ENCODE measurements around the gene MYO1C. TPM values are rescaled to one million over a fixed set of nuclear protein-coding genes. Genes with fewer than 3 reads are reported as not detected.
"Not testable (repeated sequence)": the region's sequence is repeated elsewhere in the genome, so short reads cannot be mapped to it uniquely, and the experiment has no call there.

The MYO1C gene
- total and polyA plus RNA-seq, 2 experiments from 2014 or later: 76.8 to 85.3 TPM

DNA sequence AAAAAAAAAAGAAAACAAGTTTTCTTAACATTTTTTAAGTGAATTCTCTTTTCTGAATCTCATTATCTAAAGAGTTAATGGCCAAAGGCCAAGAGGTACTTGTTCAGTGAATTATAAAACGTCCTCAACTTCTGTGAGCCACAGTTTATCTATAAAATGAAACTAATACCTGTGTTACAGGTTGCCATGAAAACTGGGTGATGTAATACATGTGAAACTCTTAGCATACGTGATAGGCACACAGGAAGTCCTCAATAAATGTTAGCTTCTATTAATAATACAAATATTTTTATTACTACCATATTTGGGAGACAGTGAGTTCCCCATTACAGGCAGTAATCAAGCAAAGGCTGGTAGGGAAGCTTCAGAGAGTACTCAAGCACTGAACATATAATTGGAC is 37.4 kb upstream of the MYO1C start:
- no peaks in the 10 kb centered on the region for H3K27me3 ChIP-seq
- no peak overlapping the region for H3K4me2 ChIP-seq
- no peaks in the 10 kb centered on the region for H3K4me1 ChIP-seq (ENCODE audit: insufficient read depth)
- H2AFZ ChIP-seq: no peak overlapping the region
- no peaks in the 10 kb centered on the region for H3K36me3 ChIP-seq (replicated peaks; ENCODE audit: insufficient read depth, low read depth)
- H4K20me1 ChIP-seq (ENCODE audit: insufficient read depth, poor library complexity, severe bottlenecking): no peaks in the 10 kb centered on the region
- H3K9me3 ChIP-seq (ENCODE audit: low read depth): no peaks in the 10 kb centered on the region
- no peak for DNase-seq (ENCODE audit: low spot score)
- TF ChIP-seq EZH2phosphoT487 (IDR thresholded peaks at IDR 0.05; ENCODE audit: low read depth, severe bottlenecking, unreplicated experiment) (no peak), EZH2 (IDR thresholded peaks at IDR 0.05; ENCODE audit: borderline replicate concordance) (no peak)
- TF ChIP-seq, protein P1, sequence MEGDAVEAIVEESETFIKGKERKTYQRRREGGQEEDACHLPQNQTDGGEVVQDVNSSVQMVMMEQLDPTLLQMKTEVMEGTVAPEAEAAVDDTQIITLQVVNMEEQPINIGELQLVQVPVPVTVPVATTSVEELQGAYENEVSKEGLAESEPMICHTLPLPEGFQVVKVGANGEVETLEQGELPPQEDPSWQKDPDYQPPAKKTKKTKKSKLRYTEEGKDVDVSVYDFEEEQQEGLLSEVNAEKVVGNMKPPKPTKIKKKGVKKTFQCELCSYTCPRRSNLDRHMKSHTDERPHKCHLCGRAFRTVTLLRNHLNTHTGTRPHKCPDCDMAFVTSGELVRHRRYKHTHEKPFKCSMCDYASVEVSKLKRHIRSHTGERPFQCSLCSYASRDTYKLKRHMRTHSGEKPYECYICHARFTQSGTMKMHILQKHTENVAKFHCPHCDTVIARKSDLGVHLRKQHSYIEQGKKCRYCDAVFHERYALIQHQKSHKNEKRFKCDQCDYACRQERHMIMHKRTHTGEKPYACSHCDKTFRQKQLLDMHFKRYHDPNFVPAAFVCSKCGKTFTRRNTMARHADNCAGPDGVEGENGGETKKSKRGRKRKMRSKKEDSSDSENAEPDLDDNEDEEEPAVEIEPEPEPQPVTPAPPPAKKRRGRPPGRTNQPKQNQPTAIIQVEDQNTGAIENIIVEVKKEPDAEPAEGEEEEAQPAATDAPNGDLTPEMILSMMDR (IDR thresholded peaks at IDR 0.05; ENCODE audit: poor library complexity): no peak
- no peak overlapping the region for H3K27ac ChIP-seq
- WGBS (ENCODE audit: low lambda C conversion rate, missing lambda C conversion rate): 67% methylated on average over 2 of the region's 2 CpGs
- no peaks in the 10 kb centered on the region for H3K9me2 ChIP-seq (replicated peaks; ENCODE audit: insufficient read depth)
- no peaks in the 10 kb centered on the region for H3K79me2 ChIP-seq
- H3K4me3 ChIP-seq: no peak overlapping the region

DNA sequence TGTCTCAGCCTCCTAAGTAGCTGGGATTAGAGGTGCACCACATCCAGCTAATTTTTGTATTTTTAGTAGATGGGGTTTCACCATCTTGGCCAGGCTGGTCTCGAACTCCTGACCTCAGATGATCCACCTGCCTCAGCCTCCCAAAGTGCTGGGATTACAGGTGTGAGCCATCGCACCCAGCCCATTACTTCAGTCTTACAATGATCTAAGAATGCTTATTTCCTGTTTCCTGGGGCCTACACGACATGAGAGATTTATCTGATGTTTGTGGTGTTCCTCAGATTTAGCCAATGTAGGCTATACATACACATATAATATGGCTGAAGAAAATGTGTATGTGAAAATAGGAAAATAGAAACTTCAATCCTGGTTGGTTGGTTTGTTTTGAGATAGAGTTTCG is 34.4 kb upstream of the MYO1C start:
- WGBS (ENCODE audit: low lambda C conversion rate, missing lambda C conversion rate): 77% methylated on average over 4 of the region's 4 CpGs

DNA sequence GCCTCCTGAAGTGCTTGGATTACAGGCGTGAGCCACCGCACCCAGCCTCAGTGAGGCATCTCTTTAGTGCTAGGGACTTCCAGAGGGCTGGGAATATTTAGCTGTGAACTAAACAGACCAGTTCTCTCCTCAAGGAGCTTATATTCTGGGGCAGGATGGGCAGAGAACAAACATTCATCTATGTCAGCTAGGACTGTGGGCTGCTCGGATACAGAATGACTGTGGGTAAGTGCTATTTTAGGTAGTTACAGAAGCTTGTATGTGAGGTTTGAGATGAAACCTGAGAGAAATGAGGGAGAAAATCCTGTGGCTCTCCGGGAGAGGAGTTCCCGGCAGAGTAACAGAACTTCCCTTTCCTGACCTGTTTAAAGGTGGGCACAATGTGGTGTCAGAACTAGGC is 30.1 kb upstream of the MYO1C start:
- peaks cover 1% of the 10 kb centered on the region for H3K4me1 ChIP-seq (ENCODE audit: insufficient read depth)
- H3K27ac ChIP-seq: no peak overlapping the region
- H3K79me2 ChIP-seq: peaks cover 3% of the 10 kb centered on the region
- H3K9me3 ChIP-seq (ENCODE audit: low read depth): no peaks in the 10 kb centered on the region
- no peak overlapping the region for H3K4me2 ChIP-seq
- no peaks in the 10 kb centered on the region for H3K36me3 ChIP-seq (replicated peaks; ENCODE audit: insufficient read depth, low read depth)
- 96% methylated on average over 5 of the region's 5 CpGs for WGBS (ENCODE audit: low lambda C conversion rate, missing lambda C conversion rate)
- H3K9me2 ChIP-seq (replicated peaks; ENCODE audit: insufficient read depth): no peaks in the 10 kb centered on the region
- no peak overlapping the region for H2AFZ ChIP-seq
- no peaks in the 10 kb centered on the region for H3K27me3 ChIP-seq
- DNase-seq (ENCODE audit: low spot score): no peak
- no peaks in the 10 kb centered on the region for H4K20me1 ChIP-seq (ENCODE audit: insufficient read depth, poor library complexity, severe bottlenecking)
- TF ChIP-seq EZH2 (IDR thresholded peaks at IDR 0.05; ENCODE audit: borderline replicate concordance) (no peak), EZH2phosphoT487 (IDR thresholded peaks at IDR 0.05; ENCODE audit: low read depth, severe bottlenecking, unreplicated experiment) (no peak)
- TF ChIP-seq, protein P1 (IDR thresholded peaks at IDR 0.05; ENCODE audit: poor library complexity): no peak
- H3K4me3 ChIP-seq: no peak overlapping the region

More for the DNA sequence above, 34.4 kb upstream of the MYO1C start:
- not testable (repeated sequence) for H4K20me1 ChIP-seq (ENCODE audit: insufficient read depth, poor library complexity, severe bottlenecking); H3K4me1 ChIP-seq (ENCODE audit: insufficient read depth); H3K9me2 ChIP-seq (replicated peaks; ENCODE audit: insufficient read depth); H3K9me3 ChIP-seq (ENCODE audit: low read depth); H2AFZ ChIP-seq; H3K27ac ChIP-seq; H3K4me2 ChIP-seq; DNase-seq (ENCODE audit: low spot score); H3K36me3 ChIP-seq (replicated peaks; ENCODE audit: insufficient read depth, low read depth); H3K27me3 ChIP-seq; H3K4me3 ChIP-seq; H3K79me2 ChIP-seq

DNA sequence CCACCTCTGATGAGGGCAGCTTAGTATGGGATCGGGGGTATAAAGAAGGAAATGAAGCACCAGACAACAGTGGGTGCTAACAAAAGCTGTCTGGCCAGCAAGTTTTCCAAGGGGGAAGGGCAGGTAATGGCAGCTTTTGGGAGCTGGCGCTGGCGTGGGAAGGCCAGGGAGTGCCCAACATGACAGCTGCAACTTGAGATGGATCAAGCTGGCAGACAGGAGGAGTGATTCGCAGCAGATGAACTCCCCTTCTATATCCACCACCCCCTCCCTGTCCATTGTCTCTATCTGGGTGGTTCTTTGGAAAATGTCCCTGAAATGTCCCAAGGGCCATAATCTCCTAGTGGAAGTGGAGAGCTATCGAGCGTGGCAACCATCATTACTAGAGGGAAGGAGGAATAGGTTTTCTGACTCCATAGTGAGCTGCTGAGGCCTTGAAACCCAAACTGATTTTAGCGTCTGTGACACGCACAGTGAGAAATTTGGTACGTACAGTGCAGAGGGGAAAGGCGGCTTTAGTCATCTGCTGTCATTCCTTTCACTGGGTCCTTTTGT is 28.7 kb upstream of the MYO1C start:
- no peaks in the 10 kb centered on the region for H3K27me3 ChIP-seq
- peaks cover 7% of the 10 kb centered on the region for H3K79me2 ChIP-seq
- H3K4me1 ChIP-seq (ENCODE audit: insufficient read depth): peaks cover 4% of the 10 kb centered on the region
- H3K27ac ChIP-seq: no peak overlapping the region
- TF ChIP-seq EZH2 (IDR thresholded peaks at IDR 0.05; ENCODE audit: borderline replicate concordance) (no peak), EZH2phosphoT487 (IDR thresholded peaks at IDR 0.05; ENCODE audit: low read depth, severe bottlenecking, unreplicated experiment) (no peak)
- TF ChIP-seq, protein P1 (IDR thresholded peaks at IDR 0.05; ENCODE audit: poor library complexity): no peak
- H3K9me3 ChIP-seq (ENCODE audit: low read depth): no peaks in the 10 kb centered on the region
- no peaks in the 10 kb centered on the region for H4K20me1 ChIP-seq (ENCODE audit: insufficient read depth, poor library complexity, severe bottlenecking)
- no peak overlapping the region for H3K4me3 ChIP-seq
- H3K4me2 ChIP-seq: no peak overlapping the region
- no peaks in the 10 kb centered on the region for H3K36me3 ChIP-seq (replicated peaks; ENCODE audit: insufficient read depth, low read depth)
- no peaks in the 10 kb centered on the region for H3K9me2 ChIP-seq (replicated peaks; ENCODE audit: insufficient read depth)
- WGBS (ENCODE audit: low lambda C conversion rate, missing lambda C conversion rate): 97% methylated on average over 10 of the region's 10 CpGs
- no peak overlapping the region for H2AFZ ChIP-seq
- DNase-seq (ENCODE audit: low spot score): no peak

Data from hepatocyte (in vitro differentiated cells).